Breast epithelium (tissue), 4 donors: ENCODE measurements around the gene DHRS7B. TPM values are rescaled to one million over a fixed set of nuclear protein-coding genes. Genes with fewer than 3 reads are reported as not detected.

Experiments used
- DNase-seq, 2 donors: peaks; one replicate each; pipeline ENCODE4 v3.0.0-alpha.2; 2019; ENCODE audit warnings: low spot score in 2 of 2
- H3K27ac ChIP-seq, 2 donors: fragments of 200-600 bp; sonication (generic) in 1 of 2; one replicate each; pipeline ENCODE4 v1.5.1; 2016 to 2019; ENCODE audit warnings: mild to moderate bottlenecking in 1 of 2
- H3K27me3 ChIP-seq, 2 donors: fragments of 200-600 bp; sonication (generic) in 1 of 2; one replicate each; pipeline versions ENCODE4 v1.5.1 to v1.6.0; 2017 to 2019; ENCODE audit warnings: control low read depth in 1 of 2, mild to moderate bottlenecking in 1 of 2
- H3K36me3 ChIP-seq: fragments of 200-600 bp; one replicate; pipeline ENCODE4 v1.5.1; 2019
- H3K4me1 ChIP-seq, 2 donors: fragments of 200-600 bp; sonication (generic); one replicate each; pipeline ENCODE4 v1.5.1; 2016 to 2019; ENCODE audit warnings: control low read depth in 1 of 2
- H3K4me3 ChIP-seq, 3 donors: fragments of 200-600 bp; sonication (generic); 1 replicate in 2 of 3; 2 replicates in 1 of 3; pipeline ENCODE4 v1.5.1; 2016 to 2019; ENCODE audit warnings: mild to moderate bottlenecking in 3 of 3, moderate library complexity in 2 of 3
- H3K9me3 ChIP-seq, 2 donors: fragments of 200-600 bp; sonication (generic) in 1 of 2; one replicate each; pipeline ENCODE4 v1.5.1; 2016 to 2019; ENCODE audit warnings: control low read depth in 1 of 2
- POLR2A ChIP-seq: fragments of 450-650 bp; IDR thresholded peaks from one replicate; pipeline ENCODE4 v1.6.1; 2016; ENCODE audit warnings: antibody characterized with exemption, mild to moderate bottlenecking, moderate library complexity
- POLR2AphosphoS5 ChIP-seq, 3 donors: sonication (generic); formaldehyde crosslinking; IDR thresholded peaks; one replicate each; pipeline ENCODE4 v1.6.1; 2017; ENCODE audit warnings: antibody characterized with exemption in 3 of 3
- intact Hi-C: fragments of 100-400 bp; cut with DNase I; formaldehyde crosslinking; loops from one replicate; pipeline ENCODE4 v1.15.1; 2023; ENCODE audit warnings: low total_unique reads
- total RNA-seq, 3 donors: library from RNA; depleted of rRNA; stranded (reverse); fragments of >200 nt; gene quantifications; one replicate each; pipeline ENCODE4 v1.1.0, GENCODE V29; 2016
- TF ChIP-seq, protein P1 (sequence below), 3 donors: fragments of 450-650 bp; IDR thresholded peaks; one replicate each; pipeline ENCODE4 v1.5.1; 2016 to 2017; ENCODE audit warnings: antibody characterized with exemption in 3 of 3, mild to moderate bottlenecking in 3 of 3, moderate library complexity in 3 of 3

The DHRS7B gene
- total RNA-seq, 3 donors from 2014 or later, result 53.7 to 64.0 (median 60.9) TPM

DNA sequence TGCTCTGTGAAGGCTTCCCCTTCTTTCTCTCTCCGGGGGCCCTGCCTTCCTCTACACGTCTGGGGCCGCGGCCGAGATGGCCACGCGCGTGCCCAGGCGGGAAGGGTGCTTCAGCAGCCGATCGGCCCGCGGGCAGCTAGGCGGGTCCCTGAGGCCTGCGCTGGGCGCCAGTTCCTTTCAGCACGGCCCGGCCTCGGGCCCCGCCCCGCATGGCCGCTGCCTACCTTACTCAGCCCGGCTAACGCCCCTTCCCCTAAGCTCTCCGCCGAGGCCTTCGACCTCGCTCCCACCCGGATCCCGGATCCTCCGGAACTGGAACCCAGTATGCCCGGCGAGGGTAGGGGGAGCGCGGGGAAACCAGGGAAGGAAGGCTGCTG lies 86.9 kb downstream of the DHRS7B start:
- H3K9me3 ChIP-seq, result no peaks in the 10 kb centered on the region
- no peaks in the 10 kb centered on the region for H3K27me3 ChIP-seq
- H3K27ac ChIP-seq, result peak overlapping the region; percentile 94
- peaks cover under 1 to 18% of the 10 kb centered on the region in 2 donors for H3K4me1 ChIP-seq
- intact Hi-C loops, result no loop called here
- TF ChIP-seq POLR2AphosphoS5 (IDR thresholded peaks at IDR 0.05) (no peak), POLR2A (no peak)
- TF ChIP-seq, protein P1, sequence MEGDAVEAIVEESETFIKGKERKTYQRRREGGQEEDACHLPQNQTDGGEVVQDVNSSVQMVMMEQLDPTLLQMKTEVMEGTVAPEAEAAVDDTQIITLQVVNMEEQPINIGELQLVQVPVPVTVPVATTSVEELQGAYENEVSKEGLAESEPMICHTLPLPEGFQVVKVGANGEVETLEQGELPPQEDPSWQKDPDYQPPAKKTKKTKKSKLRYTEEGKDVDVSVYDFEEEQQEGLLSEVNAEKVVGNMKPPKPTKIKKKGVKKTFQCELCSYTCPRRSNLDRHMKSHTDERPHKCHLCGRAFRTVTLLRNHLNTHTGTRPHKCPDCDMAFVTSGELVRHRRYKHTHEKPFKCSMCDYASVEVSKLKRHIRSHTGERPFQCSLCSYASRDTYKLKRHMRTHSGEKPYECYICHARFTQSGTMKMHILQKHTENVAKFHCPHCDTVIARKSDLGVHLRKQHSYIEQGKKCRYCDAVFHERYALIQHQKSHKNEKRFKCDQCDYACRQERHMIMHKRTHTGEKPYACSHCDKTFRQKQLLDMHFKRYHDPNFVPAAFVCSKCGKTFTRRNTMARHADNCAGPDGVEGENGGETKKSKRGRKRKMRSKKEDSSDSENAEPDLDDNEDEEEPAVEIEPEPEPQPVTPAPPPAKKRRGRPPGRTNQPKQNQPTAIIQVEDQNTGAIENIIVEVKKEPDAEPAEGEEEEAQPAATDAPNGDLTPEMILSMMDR (IDR thresholded peaks at IDR 0.05), result no peak
- peak overlapping the region; percentile 96 to 99 (median 99) for H3K4me3 ChIP-seq
- no peak for DNase-seq
- H3K36me3 ChIP-seq, result no peaks in the 10 kb centered on the region

GRCh38 chr17:21214015-21214776 lies 87.4 kb downstream of the DHRS7B start, which contains the start of gene TMEM11:
TMEM11 (minus strand) TSS chr17:21214161; CDS start chr17:21214152, 9 bp downstream.
- H3K27me3 ChIP-seq, result no peaks in the 10 kb centered on the region
- TF ChIP-seq, protein P1 (IDR thresholded peaks at IDR 0.05), result peak in 1 of 3 donors; percentile 17
- TF ChIP-seq POLR2A (peak; percentile 54), POLR2AphosphoS5 (IDR thresholded peaks at IDR 0.05) (peak; percentile 84 to 91 (median 85))
- peak within 1 kb of the TSS; percentile 96 to 99 (median 99) for H3K4me3 ChIP-seq
- H3K36me3 ChIP-seq, result no peaks in the 10 kb centered on the region
- peak within 1 kb of the TSS; percentile 94 for H3K27ac ChIP-seq
- intact Hi-C loops, result no loop called here
- peak; percentile 94 for DNase-seq
- peaks cover 0 to 18% of the 10 kb centered on the region in 2 donors for H3K4me1 ChIP-seq
- no peaks in the 10 kb centered on the region for H3K9me3 ChIP-seq

DNA sequence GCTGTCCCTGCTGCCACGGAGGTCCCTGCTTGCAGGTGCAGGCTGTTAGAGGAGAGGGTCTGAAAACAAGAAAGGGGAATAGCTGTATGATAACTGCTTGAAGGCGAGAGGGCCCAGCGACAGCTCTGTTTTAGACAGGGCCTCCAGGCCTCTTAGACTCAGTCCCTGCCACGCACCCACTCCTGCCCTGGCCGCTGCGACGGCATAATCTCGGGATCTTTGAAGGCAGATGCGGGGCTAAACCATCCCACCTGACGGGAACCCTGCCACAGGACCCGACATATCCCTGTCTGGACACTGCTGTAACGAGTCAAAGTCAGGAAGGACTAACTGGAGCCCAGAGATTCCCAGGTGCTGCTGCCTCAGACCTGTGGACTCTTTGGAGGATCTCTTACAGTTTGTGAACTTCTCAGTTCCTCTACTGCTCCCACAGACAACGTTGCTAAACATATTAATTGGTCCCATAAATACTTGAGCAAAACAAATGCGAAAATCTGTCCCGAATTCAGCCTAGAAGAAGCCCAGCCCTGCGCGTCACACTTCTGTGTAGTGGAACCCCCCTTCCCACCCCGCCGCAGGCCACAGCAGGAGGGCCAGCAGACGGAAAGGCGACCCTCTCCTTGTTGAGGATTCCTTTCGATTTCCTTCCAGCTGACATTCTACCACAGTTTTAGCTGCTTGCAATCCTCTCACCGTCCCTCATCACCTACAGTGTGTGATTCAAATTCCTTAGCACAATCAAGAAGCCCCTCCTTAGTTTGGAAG lies 88.2 kb downstream of the DHRS7B start:
- intact Hi-C loops, result no loop called here
- Histone ChIP-seq H3K36me3 (no peaks in the 10 kb centered on the region), H3K9me3 (no peaks in the 10 kb centered on the region), H3K27ac (peak overlapping the region; percentile 94), H3K4me3 (peak overlapping the region; percentile 96 to 99 (median 99)), H3K27me3 (no peaks in the 10 kb centered on the region), H3K4me1 (peaks cover 0 to 18% of the 10 kb centered on the region in 2 donors)
- no peak for DNase-seq
- no peak for TF ChIP-seq POLR2AphosphoS5 (IDR thresholded peaks at IDR 0.05)
- no peak for TF ChIP-seq POLR2A

DNA sequence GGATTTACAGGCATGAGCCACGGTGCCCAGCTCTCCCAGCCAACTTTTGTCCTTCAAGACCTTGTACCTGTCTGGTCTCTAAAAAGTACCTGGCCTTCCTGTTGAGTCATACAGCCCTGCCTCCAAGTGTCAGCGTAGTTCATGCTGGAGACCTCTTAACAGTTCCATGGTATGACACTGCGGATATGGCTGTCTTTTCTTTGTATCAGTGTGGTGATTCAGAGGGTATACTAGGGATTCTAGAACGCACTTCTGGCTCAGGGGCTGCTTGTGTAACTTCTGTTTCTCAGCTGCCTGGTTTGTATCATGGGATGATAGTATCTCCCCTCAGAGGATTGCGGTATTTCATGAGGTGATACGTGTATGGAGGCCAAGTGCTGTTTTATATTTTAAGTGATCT lies 89.2 kb downstream of the DHRS7B start:
- H3K4me3 ChIP-seq, result no peak overlapping the region
- DNase-seq, result no peak
- H3K36me3 ChIP-seq, result no peaks in the 10 kb centered on the region
- H3K27me3 ChIP-seq, result no peaks in the 10 kb centered on the region
- no peak for TF ChIP-seq POLR2A
- no peak for TF ChIP-seq POLR2AphosphoS5 (IDR thresholded peaks at IDR 0.05)
- TF ChIP-seq, protein P1 (IDR thresholded peaks at IDR 0.05), result no peak
- intact Hi-C loops, result no loop called here
- H3K27ac ChIP-seq, result no peak overlapping the region
- H3K4me1 ChIP-seq, result peaks cover 0 to 18% of the 10 kb centered on the region in 2 donors
- H3K9me3 ChIP-seq, result no peaks in the 10 kb centered on the region

GRCh38 chr17:21217346-21217745 lies 90.6 kb downstream of the DHRS7B start:
- DNase-seq, result no peak
- no peak overlapping the region for H3K27ac ChIP-seq
- peaks cover 0 to 3% of the 10 kb centered on the region in 2 donors for H3K9me3 ChIP-seq
- H3K4me3 ChIP-seq, result no peak overlapping the region
- H3K4me1 ChIP-seq, result peaks cover 0 to 9% of the 10 kb centered on the region in 2 donors
- intact Hi-C loops, result no loop called here
- H3K36me3 ChIP-seq, result no peaks in the 10 kb centered on the region
- no peaks in the 10 kb centered on the region for H3K27me3 ChIP-seq
- TF ChIP-seq POLR2A (no peak), POLR2AphosphoS5 (IDR thresholded peaks at IDR 0.05) (no peak)
- TF ChIP-seq, protein P1 (IDR thresholded peaks at IDR 0.05), result no peak
